ENCODE data around the gene MTMR12.
"Not testable (repeated sequence)": the region's sequence is repeated elsewhere in the genome, so short reads cannot be mapped to it uniquely, and the experiment has no call there.

The MTMR12 gene

GRCh38 chr5:32282633-32283032, 30.1 kb downstream of the MTMR12 start:
- no peak overlapping the region for H3K4me3 ChIP-seq (replicated peaks in 1 of 2; ENCODE audit: low read depth in 2 of 2, low read length in 2 of 2)
- DNase-seq (ENCODE audit: low read depth in 2 of 2): no peak
- TF ChIP-seq, protein P1, sequence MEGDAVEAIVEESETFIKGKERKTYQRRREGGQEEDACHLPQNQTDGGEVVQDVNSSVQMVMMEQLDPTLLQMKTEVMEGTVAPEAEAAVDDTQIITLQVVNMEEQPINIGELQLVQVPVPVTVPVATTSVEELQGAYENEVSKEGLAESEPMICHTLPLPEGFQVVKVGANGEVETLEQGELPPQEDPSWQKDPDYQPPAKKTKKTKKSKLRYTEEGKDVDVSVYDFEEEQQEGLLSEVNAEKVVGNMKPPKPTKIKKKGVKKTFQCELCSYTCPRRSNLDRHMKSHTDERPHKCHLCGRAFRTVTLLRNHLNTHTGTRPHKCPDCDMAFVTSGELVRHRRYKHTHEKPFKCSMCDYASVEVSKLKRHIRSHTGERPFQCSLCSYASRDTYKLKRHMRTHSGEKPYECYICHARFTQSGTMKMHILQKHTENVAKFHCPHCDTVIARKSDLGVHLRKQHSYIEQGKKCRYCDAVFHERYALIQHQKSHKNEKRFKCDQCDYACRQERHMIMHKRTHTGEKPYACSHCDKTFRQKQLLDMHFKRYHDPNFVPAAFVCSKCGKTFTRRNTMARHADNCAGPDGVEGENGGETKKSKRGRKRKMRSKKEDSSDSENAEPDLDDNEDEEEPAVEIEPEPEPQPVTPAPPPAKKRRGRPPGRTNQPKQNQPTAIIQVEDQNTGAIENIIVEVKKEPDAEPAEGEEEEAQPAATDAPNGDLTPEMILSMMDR (IDR thresholded peaks at IDR 0.05; ENCODE audit: low read depth, low read length): no peak

GRCh38 chr5:32281378-32282133, 31.2 kb downstream of the MTMR12 start:
- not testable (repeated sequence) for DNase-seq (ENCODE audit: low read depth in 2 of 2); H3K4me3 ChIP-seq (replicated peaks in 1 of 2; ENCODE audit: low read depth in 2 of 2, low read length in 2 of 2)

DNA sequence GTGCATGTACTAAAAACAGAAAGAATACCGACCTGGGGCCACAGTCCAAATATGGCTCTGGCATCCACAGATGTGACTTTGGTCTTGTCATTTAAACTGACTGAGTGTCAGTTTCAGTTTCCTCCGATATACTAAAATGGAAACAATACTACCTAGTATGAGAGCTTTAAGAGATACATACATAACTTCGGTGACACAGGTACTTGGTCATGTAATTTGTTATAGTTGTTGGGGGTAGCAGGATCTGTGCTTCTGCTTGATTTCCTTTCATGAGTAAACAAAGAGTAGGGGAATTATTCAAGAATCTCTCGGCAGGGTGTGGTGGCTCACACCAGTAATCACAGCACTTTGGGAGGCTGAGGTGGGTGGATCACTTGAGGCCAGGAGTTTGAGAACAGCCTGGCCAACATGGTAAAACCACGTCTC, 32.1 kb downstream of the MTMR12 start:
- no peak overlapping the region for H3K4me3 ChIP-seq (replicated peaks in 1 of 2; ENCODE audit: low read depth in 2 of 2, low read length in 2 of 2)
- TF ChIP-seq, protein P1 (IDR thresholded peaks at IDR 0.05; ENCODE audit: low read depth, low read length): no peak
- DNase-seq (ENCODE audit: low read depth in 2 of 2): no peak

GRCh38 chr5:32279786-32280185, 33.0 kb downstream of the MTMR12 start:
- TF ChIP-seq, protein P1 (IDR thresholded peaks at IDR 0.05; ENCODE audit: low read depth, low read length): no peak
- DNase-seq (ENCODE audit: low read depth in 2 of 2): no peak
- no peak overlapping the region for H3K4me3 ChIP-seq (replicated peaks in 1 of 2; ENCODE audit: low read depth in 2 of 2, low read length in 2 of 2)

DNA sequence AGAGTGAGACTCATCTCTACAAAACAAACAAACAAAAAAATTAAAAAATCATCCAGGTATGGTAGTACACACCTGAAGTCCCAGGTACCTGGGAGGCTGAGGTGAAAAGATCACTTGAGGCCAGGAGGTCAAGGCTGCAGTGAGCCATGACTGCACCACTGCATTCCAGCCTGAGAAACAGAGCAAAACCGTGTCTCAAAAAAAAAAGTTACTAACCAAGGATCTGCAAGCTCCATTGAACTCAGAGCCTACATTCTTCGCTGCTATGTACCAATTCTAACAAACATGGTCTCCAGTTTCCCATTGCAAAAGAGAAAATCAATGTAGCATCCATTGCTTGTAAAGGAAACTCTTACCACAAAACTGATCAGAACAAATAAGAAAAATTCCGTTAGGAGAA, 33.5 kb downstream of the MTMR12 start:
- TF ChIP-seq, protein P1 (IDR thresholded peaks at IDR 0.05; ENCODE audit: low read depth, low read length): no peak
- no peak for DNase-seq (ENCODE audit: low read depth in 2 of 2)
- no peak overlapping the region for H3K4me3 ChIP-seq (replicated peaks in 1 of 2; ENCODE audit: low read depth in 2 of 2, low read length in 2 of 2)

- H3K4me3 ChIP-seq (replicated peaks in 1 of 2; ENCODE audit: low read depth in 2 of 2, low read length in 2 of 2): no peak overlapping the region
- DNase-seq (ENCODE audit: low read depth in 2 of 2): peak; percentile 68 to 79
- TF ChIP-seq, protein P1 (IDR thresholded peaks at IDR 0.05; ENCODE audit: low read depth, low read length): no peak
Observed at GRCh38 chr5:32278406-32278805, 34.3 kb downstream of the MTMR12 start.

- peak in 1 of 2 donors; percentile 15 for DNase-seq (ENCODE audit: low read depth in 2 of 2)
- no peak overlapping the region for H3K4me3 ChIP-seq (replicated peaks in 1 of 2; ENCODE audit: low read depth in 2 of 2, low read length in 2 of 2)
- TF ChIP-seq, protein P1 (IDR thresholded peaks at IDR 0.05; ENCODE audit: low read depth, low read length): no peak
Observed at GRCh38 chr5:32277798-32278197, 34.9 kb downstream of the MTMR12 start.

Data from cardiac fibroblast (primary cell).